Testis (tissue), 3 donors: Measurements from ENCODE around the gene NEURL1. TPM values are rescaled to one million over a fixed set of nuclear protein-coding genes. Genes with fewer than 3 reads are reported as not detected.

Experiments
- DNase-seq: peaks from one replicate; pipeline ENCODE4 v3.0.0-alpha.2; 2019
- H3K27ac ChIP-seq, 2 donors: fragments of 200-600 bp; sonication (generic); one replicate each; pipeline ENCODE4 v1.5.1; 2019
- H3K27me3 ChIP-seq: fragments of 200-600 bp; sonication (generic); one replicate; pipeline ENCODE4 v1.5.1; 2019
- H3K36me3 ChIP-seq: fragments of 200-600 bp; sonication (generic); one replicate; pipeline ENCODE4 v1.5.1; 2017; ENCODE audit warnings: low read depth; ENCODE audit errors: missing control alignments
- H3K4me1 ChIP-seq: fragments of 200-600 bp; sonication (generic); one replicate; pipeline ENCODE4 v1.5.1; 2019
- H3K4me3 ChIP-seq, 2 donors: fragments of 200-600 bp; sonication (generic); one replicate each; pipeline ENCODE4 v1.5.1; 2017 to 2019
- H3K9me3 ChIP-seq: fragments of 200-600 bp; sonication (generic); one replicate; pipeline ENCODE4 v1.5.1; 2017
- POLR2A ChIP-seq: fragments of 450-650 bp; IDR thresholded peaks from one replicate; pipeline ENCODE4 v1.6.1; 2017; ENCODE audit warnings: antibody characterized with exemption, mild to moderate bottlenecking, moderate library complexity
- WGBS, 2 donors: methylation state at CpG; one replicate each; pipeline ENCODE4 v1.1.5; 2018; 5-methylcytosine and 5-hydroxymethylcytosine counted together
- intact Hi-C: fragments of 100-400 bp; cut with DNase I; formaldehyde crosslinking; loops from one replicate; pipeline ENCODE4 v1.15.1; 2023; ENCODE audit warnings: low total_unique reads
- polyA plus RNA-seq: library from polyadenylated mRNA; stranded (reverse); fragments of 350-450 nt; fragmentation: Illumina TruSeq; extraction: RNeasy Lipid Tissue Mini Kit (QIAGEN cat#74804); gene quantifications from one replicate; pipeline ENCODE4 v1.2.3, GENCODE V29; 2014; ENCODE audit warnings: low read depth, low replicate concordance; ENCODE audit not compliant: insufficient read depth
- total RNA-seq, 2 donors: library from RNA; depleted of rRNA; stranded (reverse); fragments of >200 nt; gene quantifications; one replicate each; pipeline ENCODE4 v1.2.3, GENCODE V29; 2016
- TF ChIP-seq, protein P1 (sequence below), 3 experiments: fragments of 450-650 bp in 2 of 3; fragments of 200-600 bp in 1 of 3; sonication (generic) in 1 of 3; IDR thresholded peaks; one replicate each; pipeline ENCODE4 v1.5.1; 2016 to 2019; ENCODE audit warnings: antibody characterized with exemption in 3 of 3, mild to moderate bottlenecking in 2 of 3, moderate library complexity in 1 of 3

NEURL1 gene
- total and polyA plus RNA-seq, 3 donors from 2014 or later, result 17.8 to 21.9 (median 19.8) TPM

- DNase-seq, result no peak
- intact Hi-C loops, result no loop called here
- WGBS, 2 donors, result 27 to 58% methylated on average over 3 to 4 of the region's 4 CpGs
- Histone ChIP-seq H3K36me3 (no peaks in the 10 kb centered on the region), H3K27ac (peak overlapping the region in 1 of 2 donors; percentile 54), H3K4me3 (no peak overlapping the region), H3K4me1 (peaks cover 54% of the 10 kb centered on the region), H3K27me3 (no peaks in the 10 kb centered on the region), H3K9me3 (no peaks in the 10 kb centered on the region)
- TF ChIP-seq POLR2A, result no peak
- TF ChIP-seq, protein P1, sequence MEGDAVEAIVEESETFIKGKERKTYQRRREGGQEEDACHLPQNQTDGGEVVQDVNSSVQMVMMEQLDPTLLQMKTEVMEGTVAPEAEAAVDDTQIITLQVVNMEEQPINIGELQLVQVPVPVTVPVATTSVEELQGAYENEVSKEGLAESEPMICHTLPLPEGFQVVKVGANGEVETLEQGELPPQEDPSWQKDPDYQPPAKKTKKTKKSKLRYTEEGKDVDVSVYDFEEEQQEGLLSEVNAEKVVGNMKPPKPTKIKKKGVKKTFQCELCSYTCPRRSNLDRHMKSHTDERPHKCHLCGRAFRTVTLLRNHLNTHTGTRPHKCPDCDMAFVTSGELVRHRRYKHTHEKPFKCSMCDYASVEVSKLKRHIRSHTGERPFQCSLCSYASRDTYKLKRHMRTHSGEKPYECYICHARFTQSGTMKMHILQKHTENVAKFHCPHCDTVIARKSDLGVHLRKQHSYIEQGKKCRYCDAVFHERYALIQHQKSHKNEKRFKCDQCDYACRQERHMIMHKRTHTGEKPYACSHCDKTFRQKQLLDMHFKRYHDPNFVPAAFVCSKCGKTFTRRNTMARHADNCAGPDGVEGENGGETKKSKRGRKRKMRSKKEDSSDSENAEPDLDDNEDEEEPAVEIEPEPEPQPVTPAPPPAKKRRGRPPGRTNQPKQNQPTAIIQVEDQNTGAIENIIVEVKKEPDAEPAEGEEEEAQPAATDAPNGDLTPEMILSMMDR (IDR thresholded peaks at IDR 0.05), result no peak
These were observed 128.2 kb downstream of the NEURL1 start for GRCh38 chr10:103621783-103622125.

DNA sequence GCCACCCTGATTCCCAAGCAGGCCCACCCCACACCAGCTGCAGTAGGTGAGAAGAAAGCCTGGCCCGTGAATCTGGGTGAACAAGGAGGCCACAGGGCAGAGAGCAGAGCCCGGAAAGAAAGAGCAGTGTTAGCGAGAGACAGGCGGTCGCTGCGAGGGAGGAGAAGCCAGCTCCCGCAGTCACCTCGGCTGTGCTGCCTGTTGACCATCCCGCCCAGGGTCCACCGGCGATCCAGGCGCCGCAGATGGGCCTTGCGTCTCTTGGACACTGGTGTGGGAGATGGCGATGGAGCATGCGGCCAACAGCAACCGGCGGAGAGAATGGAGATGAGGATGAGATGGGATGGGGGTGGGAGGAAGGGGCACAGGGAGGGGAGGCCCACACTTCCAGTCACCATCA is 128.8 kb downstream of the NEURL1 start:
- H3K36me3 ChIP-seq, result no peaks in the 10 kb centered on the region
- peak overlapping the region in 1 of 2 donors; percentile 54 for H3K27ac ChIP-seq

DNA sequence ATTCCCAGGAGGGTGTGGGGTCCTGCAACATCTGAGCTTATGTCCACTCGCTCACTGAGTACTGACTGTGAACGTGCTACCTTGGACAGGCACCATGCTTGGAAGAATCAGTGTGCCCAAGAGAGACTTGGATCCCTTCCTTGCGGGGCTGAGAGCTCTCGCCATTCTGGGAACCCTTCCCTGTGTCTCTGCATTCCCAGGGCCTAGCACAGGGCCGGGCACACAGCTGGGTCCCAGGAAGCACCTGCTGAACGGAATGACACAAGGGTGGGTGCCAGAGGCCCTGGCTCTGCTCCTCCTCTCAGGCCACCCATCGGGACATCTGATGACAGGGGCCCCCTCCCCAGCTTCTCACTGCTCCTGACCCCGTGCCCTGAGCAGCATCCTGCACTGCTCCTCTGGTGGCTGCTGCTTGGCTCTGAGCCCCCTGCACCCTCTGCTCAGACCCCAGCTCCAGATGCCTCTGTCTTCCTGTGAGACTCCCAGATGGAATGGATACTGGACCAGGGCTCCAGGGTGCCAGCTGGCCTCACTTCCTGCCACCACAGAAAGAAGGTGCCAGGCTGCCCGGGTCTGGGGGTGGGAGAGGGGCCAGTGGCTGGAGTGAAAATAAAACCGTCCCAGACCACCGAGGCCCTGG is 129.6 kb downstream of the NEURL1 start:
- Histone ChIP-seq H3K4me1 (peaks cover 42% of the 10 kb centered on the region), H3K9me3 (no peaks in the 10 kb centered on the region), H3K27me3 (no peaks in the 10 kb centered on the region), H3K36me3 (no peaks in the 10 kb centered on the region), H3K27ac (no peak overlapping the region), H3K4me3 (no peak overlapping the region)
- TF ChIP-seq, protein P1 (IDR thresholded peaks at IDR 0.05), result no peak
- no peak for TF ChIP-seq POLR2A
- intact Hi-C loops, result no loop called here
- WGBS, 2 donors, result 87 to 88% methylated on average over 8 to 10 of the region's 11 CpGs
- DNase-seq, result no peak

More for the DNA sequence above, 128.8 kb downstream of the NEURL1 start:
- intact Hi-C loops, result no loop called here
- no peak for DNase-seq
- no peaks in the 10 kb centered on the region for H3K9me3 ChIP-seq
- peaks cover 49% of the 10 kb centered on the region for H3K4me1 ChIP-seq
- TF ChIP-seq, protein P1 (IDR thresholded peaks at IDR 0.05), result no peak
- TF ChIP-seq POLR2A, result no peak
- no peaks in the 10 kb centered on the region for H3K27me3 ChIP-seq
- WGBS, 2 donors, result 82 to 86% methylated on average over 18 of the region's 18 CpGs
- H3K4me3 ChIP-seq, result no peak overlapping the region

- Histone ChIP-seq H3K27ac (no peak overlapping the region), H3K4me3 (no peak overlapping the region), H3K27me3 (no peaks in the 10 kb centered on the region), H3K36me3 (no peaks in the 10 kb centered on the region), H3K9me3 (no peaks in the 10 kb centered on the region), H3K4me1 (peaks cover 15% of the 10 kb centered on the region)
- no peak for DNase-seq
- WGBS, 2 donors, result 71 to 86% methylated on average over 11 of the region's 11 CpGs
- TF ChIP-seq POLR2A, result no peak
- TF ChIP-seq, protein P1 (IDR thresholded peaks at IDR 0.05), result no peak
- intact Hi-C loops, result no loop called here
These were observed 132.7 kb downstream of the NEURL1 start for GRCh38 chr10:103626178-103626577.
